ENCODE data around the gene OBSCN.

Gene OBSCN

GRCh38 chr1:228320394-228320793 is 112.5 kb downstream of the OBSCN start:
- no peak for DNase-seq (ENCODE audit: low read depth)

DNA sequence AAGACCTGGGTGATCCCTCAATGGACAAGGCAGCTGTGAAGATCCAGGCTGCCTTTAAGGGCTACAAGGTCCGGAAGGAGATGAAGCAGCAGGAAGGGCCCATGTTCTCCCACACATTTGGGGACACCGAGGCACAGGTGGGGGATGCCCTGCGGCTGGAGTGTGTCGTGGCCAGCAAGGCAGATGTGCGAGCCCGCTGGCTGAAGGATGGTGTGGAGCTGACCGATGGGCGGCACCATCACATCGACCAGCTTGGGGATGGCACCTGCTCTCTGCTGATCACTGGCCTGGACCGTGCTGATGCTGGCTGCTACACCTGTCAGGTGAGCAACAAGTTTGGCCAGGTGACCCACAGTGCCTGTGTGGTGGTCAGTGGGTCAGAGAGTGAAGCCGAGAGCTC is 113.6 kb downstream of the OBSCN start:
- no peak for DNase-seq (ENCODE audit: low read depth)

DNA sequence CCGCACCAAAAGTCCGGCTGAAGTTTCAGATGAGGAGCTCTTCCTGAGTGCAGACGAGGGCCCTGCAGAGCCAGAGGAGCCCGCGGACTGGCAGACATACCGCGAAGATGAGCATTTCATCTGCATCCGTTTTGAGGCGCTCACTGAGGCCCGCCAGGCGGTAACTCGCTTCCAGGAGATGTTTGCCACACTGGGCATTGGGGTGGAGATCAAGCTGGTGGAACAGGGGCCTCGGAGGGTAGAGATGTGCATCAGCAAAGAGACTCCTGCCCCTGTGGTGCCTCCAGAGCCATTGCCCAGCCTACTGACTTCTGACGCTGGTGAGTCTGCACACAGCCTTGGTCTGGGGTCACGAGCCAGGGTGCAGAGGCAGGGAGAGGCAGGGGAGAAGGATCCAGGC is 114.1 kb downstream of the OBSCN start:
- DNase-seq (ENCODE audit: low read depth): no peak

DNA sequence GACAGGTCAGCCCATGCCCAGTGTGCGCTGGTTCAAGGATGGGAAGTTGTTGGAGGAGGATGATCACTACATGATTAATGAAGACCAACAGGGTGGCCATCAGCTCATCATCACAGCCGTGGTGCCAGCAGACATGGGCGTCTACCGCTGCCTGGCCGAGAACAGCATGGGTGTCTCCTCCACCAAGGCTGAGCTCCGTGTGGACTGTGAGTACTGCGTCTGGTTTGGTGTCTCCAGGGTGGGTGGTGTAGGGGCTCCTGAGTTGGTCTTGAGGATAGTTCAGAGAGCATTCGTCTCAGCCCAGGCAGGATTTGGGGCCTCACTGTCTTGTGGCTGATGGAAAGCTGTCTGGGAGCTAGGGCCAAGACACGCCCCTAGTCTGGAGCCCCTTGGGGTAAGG is 115.6 kb downstream of the OBSCN start:
- DNase-seq (ENCODE audit: low read depth): no peak

DNA sequence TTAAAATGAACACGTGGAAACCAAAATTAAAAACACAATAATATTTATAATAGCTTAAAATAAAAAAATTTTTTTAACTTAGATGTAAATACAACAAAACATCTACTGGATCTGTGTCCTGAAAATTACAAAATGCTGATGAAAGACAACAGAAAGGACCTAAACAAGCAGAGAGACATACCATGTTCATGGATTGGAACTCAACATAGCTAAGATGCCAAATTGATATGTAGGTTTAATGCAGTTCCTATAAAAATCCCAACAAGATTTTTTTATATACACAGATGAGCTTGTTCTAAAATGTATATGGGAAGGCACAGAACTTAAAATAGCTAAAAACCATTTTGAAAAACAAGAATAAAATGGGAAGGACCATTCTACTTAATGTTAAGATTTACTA is 117.4 kb downstream of the OBSCN start:
- no peak for DNase-seq (ENCODE audit: low read depth)

- no peak for DNase-seq (ENCODE audit: low read depth)
Observed at GRCh38 chr1:228329887-228330286, 122.0 kb downstream of the OBSCN start.

- DNase-seq (ENCODE audit: low read depth): no peak
Observed at GRCh38 chr1:228332797-228333738, 125.2 kb downstream of the OBSCN start.

DNA sequence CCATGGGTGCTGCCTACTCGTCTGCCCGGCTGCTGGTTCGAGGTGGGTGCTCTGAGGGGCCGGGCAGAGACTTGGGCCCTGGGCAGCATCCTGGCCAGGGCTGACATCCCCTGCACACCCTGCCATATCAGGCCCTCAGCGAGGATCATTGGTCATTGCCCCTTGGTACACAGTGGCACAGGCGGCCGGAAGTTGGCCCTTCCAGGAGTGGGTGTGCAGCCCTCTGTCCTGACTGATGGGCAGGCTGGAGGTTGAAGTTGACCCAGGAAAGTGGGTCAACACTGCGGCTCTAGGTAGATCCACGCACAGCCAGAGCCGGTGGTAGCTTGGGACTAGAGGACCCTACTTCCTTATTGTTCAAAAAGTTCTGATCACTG is 125.9 kb downstream of the OBSCN start:
- DNase-seq (ENCODE audit: low read depth): no peak

DNA sequence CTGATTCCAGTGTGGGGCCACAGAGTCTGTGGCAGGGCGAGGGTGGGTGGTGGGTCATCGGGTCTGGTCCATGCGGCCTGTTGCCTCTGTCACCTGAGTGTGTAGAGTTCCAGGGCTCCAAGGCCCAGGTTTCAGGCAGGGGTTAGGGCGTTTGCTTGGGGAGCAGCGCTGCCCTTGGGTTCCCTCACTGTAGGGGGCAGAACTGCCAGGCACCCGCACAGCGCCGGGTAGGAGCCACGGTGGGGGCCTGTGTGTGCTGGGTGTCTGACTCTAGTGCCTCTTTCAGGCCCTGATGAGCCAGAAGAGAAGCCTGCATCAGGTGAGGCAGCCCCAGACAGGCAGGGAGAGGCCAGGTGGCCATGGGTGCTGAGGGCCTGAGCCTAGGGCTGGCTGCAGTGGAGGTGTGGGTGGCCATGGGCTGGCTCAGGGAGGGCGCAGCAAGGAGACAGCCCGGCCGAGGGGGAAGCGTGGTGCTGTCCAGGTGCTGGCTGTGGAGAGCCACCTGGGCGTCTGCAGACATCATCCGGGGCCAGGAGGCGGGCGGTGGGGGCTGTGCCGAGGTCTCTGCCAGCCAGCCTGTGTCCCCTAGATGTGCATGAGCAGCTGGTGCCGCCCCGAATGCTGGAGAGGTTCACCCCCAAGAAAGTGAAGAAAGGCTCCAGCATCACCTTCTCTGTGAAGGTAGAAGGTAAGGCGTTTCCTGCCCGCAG is 126.5 kb downstream of the OBSCN start:
- DNase-seq (ENCODE audit: low read depth): no peak

GRCh38 chr1:228334954-228335353 is 127.1 kb downstream of the OBSCN start:
- DNase-seq (ENCODE audit: low read depth): no peak

- no peak for DNase-seq (ENCODE audit: low read depth)
Observed at GRCh38 chr1:228335406-228336307, 127.8 kb downstream of the OBSCN start.

DNA sequence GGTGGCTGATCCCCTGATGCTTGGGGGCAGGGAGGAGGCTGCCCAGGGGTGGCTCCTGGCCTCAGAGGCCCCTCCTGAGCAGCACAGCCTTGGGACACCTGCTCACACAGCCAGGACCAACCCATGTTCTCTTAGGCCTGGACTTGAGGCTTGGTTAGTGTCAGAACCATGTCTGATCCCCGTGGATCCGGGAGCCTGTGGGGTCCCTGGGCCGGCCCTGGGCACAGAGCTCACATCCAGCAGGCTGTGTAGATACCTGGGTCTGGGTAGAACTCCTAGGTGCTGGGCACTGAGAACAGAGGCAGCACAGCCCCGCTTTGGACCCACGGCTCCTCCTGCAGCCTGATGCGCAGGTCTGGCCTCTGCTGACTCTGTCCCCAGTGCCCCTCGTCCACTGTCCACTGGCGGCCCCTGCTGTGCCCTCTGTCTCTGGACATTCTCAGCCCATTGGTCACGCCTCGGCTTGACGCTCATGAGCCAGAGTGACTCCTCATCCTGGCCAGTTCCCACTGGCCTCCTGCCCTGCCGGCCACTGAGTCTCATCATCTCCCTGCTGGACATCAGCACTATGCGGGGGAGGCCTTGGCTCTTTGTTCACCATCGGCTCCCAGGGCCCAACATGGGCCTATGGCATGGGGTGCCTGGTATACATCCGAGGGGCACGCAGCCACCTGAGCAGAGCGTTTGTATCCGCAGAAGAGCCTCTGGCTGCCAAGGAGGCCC is 128.6 kb downstream of the OBSCN start:
- DNase-seq (ENCODE audit: low read depth): no peak

GRCh38 chr1:228337031-228337564 is 129.3 kb downstream of the OBSCN start:
- no peak for DNase-seq (ENCODE audit: low read depth)

- no peak for DNase-seq (ENCODE audit: low read depth)
Observed at GRCh38 chr1:228337711-228338520, 130.1 kb downstream of the OBSCN start.

- DNase-seq (ENCODE audit: low read depth): no peak
Observed at GRCh38 chr1:228338521-228339051, 130.7 kb downstream of the OBSCN start.

- DNase-seq (ENCODE audit: low read depth): no peak
Observed at GRCh38 chr1:228339059-228339704, 131.3 kb downstream of the OBSCN start.

DNA sequence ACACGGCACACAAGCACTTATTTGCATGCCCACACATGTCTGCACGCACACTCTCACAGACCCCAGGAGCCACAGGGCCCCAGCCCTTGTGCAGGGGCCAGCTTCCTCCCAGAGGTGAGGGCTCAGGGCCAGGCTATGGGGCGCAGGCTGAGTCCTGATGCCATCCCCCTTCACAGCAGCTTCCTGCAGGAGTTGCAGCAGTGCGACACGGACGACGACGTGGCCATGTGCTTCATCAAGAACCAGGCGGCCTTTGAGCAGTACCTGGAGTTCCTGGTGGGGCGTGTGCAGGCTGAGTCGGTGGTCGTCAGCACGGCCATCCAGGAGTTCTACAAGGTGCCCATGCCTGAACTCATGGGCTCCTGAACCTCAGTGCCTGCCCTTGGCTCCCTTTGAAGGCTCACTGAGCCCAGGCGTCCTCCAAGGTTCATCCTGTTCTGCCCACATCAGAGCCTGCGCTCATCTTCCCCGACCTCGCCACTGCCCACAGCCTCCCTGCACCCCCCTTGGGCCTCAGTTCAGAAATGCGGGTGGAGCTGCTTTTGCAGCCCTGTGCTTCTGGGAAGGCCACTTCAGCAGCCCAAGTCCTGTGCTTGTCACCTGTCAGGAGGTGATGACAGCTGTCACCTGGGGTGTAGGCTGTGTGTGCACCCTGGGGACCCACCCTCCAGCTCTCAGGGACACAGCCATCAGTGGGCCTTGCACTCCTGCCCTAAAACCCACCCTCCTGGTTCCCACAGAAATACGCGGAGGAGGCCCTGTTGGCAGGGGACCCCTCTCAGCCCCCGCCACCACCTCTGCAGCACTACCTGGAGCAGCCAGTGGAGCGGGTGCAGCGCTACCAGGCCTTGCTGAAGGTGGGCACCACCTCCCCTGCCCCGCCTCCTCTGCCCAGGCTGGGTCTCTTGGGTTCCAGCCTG is 132.2 kb downstream of the OBSCN start:
- no peak for DNase-seq (ENCODE audit: low read depth)

DNA sequence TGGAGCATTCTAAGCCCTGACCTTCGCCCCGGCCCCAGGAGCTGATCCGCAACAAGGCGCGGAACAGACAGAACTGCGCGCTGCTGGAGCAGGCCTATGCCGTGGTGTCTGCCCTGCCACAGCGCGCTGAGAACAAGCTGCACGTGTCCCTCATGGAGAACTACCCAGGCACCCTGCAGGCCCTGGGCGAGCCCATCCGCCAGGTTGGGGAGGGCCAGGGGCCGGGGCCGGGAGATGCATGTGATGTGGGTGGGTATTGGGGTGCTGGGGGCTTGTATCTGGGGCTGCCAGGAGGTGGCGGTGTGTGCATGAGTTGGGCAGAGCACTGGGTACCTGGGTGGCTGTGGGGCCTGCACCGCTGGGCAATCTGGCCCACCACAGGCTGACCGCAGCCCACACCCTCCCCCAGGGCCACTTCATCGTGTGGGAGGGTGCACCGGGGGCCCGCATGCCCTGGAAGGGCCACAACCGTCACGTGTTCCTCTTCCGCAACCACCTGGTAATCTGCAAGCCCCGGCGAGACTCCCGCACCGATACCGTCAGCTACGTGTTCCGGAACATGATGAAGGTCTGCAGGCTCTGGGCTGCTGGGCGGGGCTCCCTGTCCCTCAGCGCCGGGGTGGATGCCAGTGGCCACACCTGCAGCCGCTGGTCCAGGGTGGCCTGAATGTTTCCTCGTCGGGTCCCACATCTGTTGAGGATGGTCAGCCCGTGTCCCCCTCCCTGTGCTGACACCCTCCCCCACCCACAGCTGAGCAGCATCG is 133.0 kb downstream of the OBSCN start:
- no peak for DNase-seq (ENCODE audit: low read depth)

Measured in stimulated activated CD4-positive, alpha-beta T cell treated with anti-CD3 and anti-CD28 coated beads, Interleukin-2, amount 100 ng/mL, for 4 hours (primary cell).